Measurements from ENCODE around the gene MS4A1. TPM values are rescaled to one million over a fixed set of nuclear protein-coding genes. Genes with fewer than 3 reads are reported as not detected.
"Not testable (repeated sequence)": the region's sequence is repeated elsewhere in the genome, so short reads cannot be mapped to it uniquely, and the experiment has no call there.

MS4A1 gene
- polyA plus RNA-seq (ENCODE audit: insufficient read length in 4 of 4), result under 1 TPM; 0.29 to 0.69 (median 0.48) TPM

- no peak for DNase-seq (ENCODE audit: low read depth in 4 of 4, low spot score in 3 of 4)
Measured at GRCh38 chr11:60455531-60456042, at the start of gene MS4A1. Gene MS4A1 (plus strand): TSS chr11:60455847. CDS start chr11:60462375, 6,528 bp downstream.

GRCh38 chr11:60420015-60420414 is 35.6 kb upstream of the MS4A1 start:
- no peak for DNase-seq (ENCODE audit: low read depth in 4 of 4, low spot score in 3 of 4)

DNA sequence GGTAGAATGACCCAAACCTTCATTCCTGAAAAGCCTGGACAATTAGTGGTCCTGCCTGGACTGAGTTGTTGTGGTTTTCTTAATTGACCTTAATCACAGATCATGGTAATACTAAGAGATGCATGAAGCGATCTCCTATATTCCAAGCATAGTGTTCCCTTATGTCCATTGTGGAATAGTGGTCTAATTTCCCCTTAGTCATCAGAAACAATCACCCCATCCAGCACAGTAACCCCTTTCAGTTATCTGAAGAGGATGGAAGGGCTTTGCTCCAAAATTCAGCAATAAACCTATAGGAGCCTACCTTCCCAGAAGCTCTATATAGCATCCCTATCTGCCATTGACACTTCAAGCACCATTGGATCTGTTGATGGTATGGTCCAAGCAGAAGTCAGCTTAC is 33.0 kb upstream of the MS4A1 start:
- DNase-seq (ENCODE audit: low read depth in 4 of 4, low spot score in 3 of 4), result no peak

DNA sequence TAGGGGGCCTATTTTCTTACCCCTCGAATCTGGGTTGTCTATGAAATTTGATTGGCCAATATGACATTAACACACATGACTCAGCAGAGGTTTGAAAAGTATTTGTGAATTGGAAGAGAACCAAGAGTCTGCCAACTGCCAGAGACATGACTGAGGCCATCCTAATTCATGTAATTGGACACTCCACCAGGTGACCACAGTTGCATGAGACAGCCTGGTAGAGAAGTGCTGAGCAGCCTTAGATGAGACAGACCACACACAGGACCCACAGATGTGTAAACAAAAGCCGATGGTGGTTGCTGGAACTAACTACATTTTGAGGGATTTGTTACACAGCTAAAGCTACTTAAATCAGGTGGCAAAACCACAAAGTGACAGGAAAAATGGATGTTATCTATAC is 27.1 kb upstream of the MS4A1 start:
- no peak for DNase-seq (ENCODE audit: low read depth in 4 of 4, low spot score in 3 of 4)

DNA sequence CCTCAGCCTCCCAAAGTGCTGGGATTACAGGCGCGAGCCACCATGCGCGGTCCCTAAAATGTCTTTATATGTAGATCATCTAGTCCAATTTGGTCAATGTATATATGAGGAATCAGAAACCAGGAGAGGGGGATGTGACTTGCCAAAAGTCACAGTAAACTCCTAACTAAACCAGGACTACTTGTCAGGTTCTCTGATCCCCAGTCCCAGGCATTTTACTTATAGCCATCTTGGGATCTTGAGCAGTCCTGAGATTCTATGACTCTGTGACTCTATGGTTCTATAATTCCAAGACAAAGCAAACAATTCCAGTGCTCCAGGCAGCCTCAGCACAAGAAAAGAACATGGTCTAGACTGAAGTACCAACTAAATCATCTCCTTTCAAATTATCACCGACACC is 26.4 kb upstream of the MS4A1 start, which contains the start of gene MS4A5:
Gene MS4A5 (plus strand): TSS at position 301 of the 400 bp plus-strand sequence. CDS start 103 bp downstream, outside the sequence.
- DNase-seq (ENCODE audit: low read depth in 4 of 4, low spot score in 3 of 4), result no peak

- DNase-seq (ENCODE audit: low read depth in 4 of 4, low spot score in 3 of 4), result peak in 1 of 4 donors; percentile 3
Measured at GRCh38 chr11:60431251-60431650, 24.4 kb upstream of the MS4A1 start.

DNA sequence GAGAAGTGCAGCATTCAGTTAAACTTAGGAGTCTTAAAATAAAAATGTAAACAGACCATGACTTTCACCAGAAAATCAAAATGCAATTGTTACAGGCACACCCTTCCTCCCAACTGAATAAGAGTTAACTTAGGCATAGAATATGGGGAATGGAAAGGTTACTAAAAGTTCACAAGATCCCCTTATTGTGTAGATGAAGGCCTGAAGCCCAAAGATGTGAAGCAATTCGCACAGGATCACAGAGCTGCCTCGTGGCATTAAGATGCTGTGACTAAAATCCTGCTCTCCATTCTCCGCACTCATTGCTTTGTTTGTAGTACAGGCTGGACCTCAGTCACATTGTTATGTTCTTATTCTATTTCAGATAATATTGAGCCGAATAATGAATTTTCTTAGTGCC is 22.2 kb upstream of the MS4A1 start:
- DNase-seq (ENCODE audit: low read depth in 4 of 4, low spot score in 3 of 4), result no peak

DNA sequence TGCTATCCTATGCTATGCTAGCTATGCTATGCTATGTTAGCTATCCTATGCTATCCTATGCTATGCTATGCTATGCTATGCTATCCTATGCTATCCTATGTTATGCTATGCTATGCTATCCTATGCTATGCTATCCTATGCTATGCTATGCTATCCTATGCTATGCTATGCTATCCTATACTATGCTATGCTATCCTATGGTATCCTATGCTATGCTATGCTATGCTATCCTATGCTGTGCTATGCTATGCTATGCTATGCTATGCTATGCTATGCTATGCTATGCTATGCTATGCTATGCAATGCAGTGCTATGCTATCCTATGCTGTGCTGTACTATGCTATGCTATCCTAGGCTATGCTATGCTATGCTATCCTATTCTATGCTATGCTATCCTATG is 8.6 kb upstream of the MS4A1 start:
- no peak for DNase-seq (ENCODE audit: low read depth in 4 of 4, low spot score in 3 of 4)

DNA sequence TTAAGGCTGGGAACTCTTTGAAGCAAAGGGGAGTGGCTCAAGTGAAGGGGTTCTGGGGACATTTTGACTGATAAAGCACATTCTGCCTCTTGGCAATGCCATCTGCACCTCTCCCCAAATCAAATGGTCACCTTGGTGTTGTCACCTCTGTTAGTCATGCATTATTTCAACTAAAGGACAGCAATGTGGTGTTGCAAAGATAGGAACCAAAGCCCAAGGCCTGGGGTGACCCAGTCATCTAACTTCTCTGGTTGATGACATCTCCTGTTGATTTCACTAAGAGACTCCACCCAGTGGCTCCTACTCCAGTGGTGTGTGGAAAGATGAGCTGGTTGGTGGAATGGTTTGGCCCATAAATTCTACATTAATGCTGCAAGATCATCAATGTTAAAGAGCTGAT is 7.8 kb upstream of the MS4A1 start:
- DNase-seq (ENCODE audit: low read depth in 4 of 4, low spot score in 3 of 4), result no peak

- DNase-seq (ENCODE audit: low read depth in 4 of 4, low spot score in 3 of 4), result not testable (repeated sequence)
Measured at GRCh38 chr11:60451185-60451584, 4.5 kb upstream of the MS4A1 start.

DNA sequence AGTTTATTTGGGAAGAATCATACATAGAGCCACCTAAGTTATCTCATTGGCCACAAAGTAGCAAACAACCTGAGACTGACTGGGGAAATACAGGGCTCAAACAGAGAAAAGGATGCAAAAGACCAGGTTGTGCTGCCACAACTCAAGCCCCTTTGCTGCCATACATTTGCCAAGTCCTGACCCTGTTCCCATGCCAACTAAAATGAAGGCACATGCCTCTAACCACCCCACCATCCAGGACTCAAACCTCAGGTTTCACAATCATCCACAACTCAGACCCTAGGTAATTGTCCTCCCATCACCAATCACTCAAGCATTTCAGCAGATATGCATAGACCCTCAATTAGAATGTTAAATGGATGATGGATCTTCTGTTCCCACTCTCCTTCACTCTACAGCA is 1.4 kb upstream of the MS4A1 start:
- DNase-seq (ENCODE audit: low read depth in 4 of 4, low spot score in 3 of 4), result no peak

GRCh38 chr11:60457576-60457975 is 1.9 kb downstream of the MS4A1 start:
- DNase-seq (ENCODE audit: low read depth in 4 of 4, low spot score in 3 of 4), result no peak

DNA sequence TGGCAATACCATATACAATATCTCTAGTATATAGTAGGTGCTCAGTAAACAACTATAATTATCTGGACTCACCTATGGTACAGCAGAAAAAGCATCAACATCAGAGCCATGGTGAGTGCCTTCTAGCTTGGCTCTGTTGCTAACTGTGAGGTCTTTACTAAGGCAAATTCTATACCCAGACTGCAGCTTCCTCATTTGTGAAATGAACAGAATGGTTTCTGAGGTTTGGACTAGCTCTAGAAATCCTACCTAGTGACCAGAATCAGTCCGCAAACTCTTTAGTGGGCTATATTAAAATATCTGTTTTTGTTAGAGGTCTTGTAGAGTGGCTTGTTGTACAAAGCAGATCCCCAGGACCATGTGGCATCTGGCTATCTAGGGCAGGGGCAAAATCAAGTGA is 3.7 kb downstream of the MS4A1 start:
- DNase-seq (ENCODE audit: low read depth in 4 of 4, low spot score in 3 of 4), result no peak

- no peak for DNase-seq (ENCODE audit: low read depth in 4 of 4, low spot score in 3 of 4)
Measured at GRCh38 chr11:60468829-60469228, 13.2 kb downstream of the MS4A1 start.

DNA sequence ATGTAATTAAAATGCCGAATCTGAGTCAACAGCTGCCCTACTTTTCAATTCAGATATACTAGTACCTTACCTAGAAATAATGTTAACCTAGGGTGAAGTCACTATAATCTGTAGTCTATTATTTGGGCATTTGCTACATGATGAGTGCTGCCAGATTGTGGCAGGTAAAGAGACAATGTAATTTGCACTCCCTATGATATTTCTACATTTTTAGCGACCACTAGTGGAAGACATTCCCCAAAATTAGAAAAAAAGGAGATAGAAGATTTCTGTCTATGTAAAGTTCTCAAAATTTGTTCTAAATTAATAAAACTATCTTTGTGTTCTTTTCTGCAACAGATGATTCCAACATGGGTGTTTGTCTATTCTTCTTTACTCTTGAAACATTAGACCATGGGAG is 14.1 kb downstream of the MS4A1 start:
- DNase-seq (ENCODE audit: low read depth in 4 of 4, low spot score in 3 of 4), result no peak

DNA sequence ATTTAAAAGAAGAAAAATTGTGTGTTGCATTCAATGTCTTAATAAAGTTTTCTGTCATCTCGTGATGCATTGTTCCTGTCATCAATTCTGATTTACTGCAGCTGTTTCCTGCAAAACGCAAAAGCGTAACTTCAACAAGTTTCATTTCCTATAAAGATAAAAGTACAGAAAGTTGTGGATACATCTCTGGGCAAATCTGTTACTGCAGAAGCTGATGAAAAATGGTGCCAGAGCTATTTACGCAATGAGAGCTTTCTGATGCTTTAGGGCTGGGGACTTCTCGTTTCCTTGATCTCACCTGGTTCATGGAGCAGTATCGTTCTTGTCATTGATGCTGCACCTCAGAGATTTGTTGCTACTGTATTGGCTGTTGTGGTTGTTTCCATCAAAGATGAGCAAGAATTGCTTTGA is 21.4 kb downstream of the MS4A1 start:
- DNase-seq (ENCODE audit: low read depth in 4 of 4, low spot score in 3 of 4), result no peak

- DNase-seq (ENCODE audit: low read depth in 4 of 4, low spot score in 3 of 4), result no peak
Measured at GRCh38 chr11:60482361-60482760, 26.7 kb downstream of the MS4A1 start.

DNA sequence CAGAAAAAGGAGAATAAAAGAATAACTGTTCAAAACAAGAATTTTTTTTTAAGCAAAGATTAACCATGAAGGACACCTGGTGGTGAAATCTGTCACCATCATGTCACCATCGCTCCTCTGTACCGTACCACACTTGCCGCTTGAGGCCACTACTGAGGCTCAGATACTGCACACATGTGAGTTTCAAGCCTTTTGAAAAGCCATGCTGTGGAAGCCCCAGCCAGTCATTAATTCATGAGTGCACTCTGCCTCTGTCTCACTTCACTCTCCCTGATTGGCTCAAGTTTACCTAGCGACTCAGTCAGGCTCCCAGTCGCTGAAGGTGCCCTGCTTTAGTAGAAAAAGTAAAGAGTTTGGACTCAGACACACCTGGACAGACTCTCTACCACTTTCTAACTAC is 30.3 kb downstream of the MS4A1 start:
- no peak for DNase-seq (ENCODE audit: low read depth in 4 of 4, low spot score in 3 of 4)

GRCh38 chr11:60492488-60493009 is 36.9 kb downstream of the MS4A1 start, which contains the start of gene MS4A12:
Gene MS4A12 (plus strand): TSS chr11:60492778. CDS start chr11:60497319, 4,541 bp downstream.
- DNase-seq (ENCODE audit: low read depth in 4 of 4, low spot score in 3 of 4), result no peak

- DNase-seq (ENCODE audit: low read depth in 4 of 4, low spot score in 3 of 4), result no peak
Measured at GRCh38 chr11:60493454-60493853, 37.8 kb downstream of the MS4A1 start.

DNA sequence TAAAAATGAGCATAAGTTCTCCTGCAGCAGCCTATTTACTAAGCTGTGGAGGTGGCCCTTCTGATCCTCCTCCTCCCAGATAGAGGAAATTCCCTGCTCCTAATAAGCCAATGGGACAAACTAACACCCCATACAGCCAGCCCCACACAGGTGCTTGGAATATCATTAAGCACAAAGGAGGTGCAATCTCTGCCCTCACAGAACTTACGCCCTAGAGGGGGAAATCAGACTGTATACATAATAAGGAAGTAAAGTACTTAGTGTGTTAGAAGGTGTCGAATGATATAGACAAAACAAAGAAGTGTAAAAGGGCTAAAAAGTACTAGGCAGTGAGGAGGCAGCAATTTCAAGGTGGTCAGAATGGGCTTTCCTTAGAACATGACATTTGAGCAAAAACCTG is 42.8 kb downstream of the MS4A1 start:
- no peak for DNase-seq (ENCODE audit: low read depth in 4 of 4, low spot score in 3 of 4)

GRCh38 chr11:60498853-60499252 is 43.2 kb downstream of the MS4A1 start:
- no peak for DNase-seq (ENCODE audit: low read depth in 4 of 4, low spot score in 3 of 4)

Measured in right renal pelvis (tissue), 4 donors.